OCI-M1 (cell line): ENCODE results near the gene KCNJ5.
A peak's percentile ranks its signal among the peaks of the same experiment; 100 is the strongest.

ENCODE experiments used
- DNase-seq: peaks from one replicate; lab custom pipeline; 2025; lab: John Stamatoyannopoulos, UW

The KCNJ5 gene

GRCh38 chr11:128895526-128895925 lies 4.4 kb downstream of the KCNJ5 start:
- DNase-seq, result no peak

- DNase-seq, result peak; percentile 18
Measured at GRCh38 chr11:128896356-128896755, 5.2 kb downstream of the KCNJ5 start.

- DNase-seq, result no peak
Measured at GRCh38 chr11:128897826-128898225, 6.7 kb downstream of the KCNJ5 start.

GRCh38 chr11:128898580-128899344 lies 7.6 kb downstream of the KCNJ5 start:
- no peak for DNase-seq

- no peak for DNase-seq
Measured at GRCh38 chr11:128900468-128900867, 9.3 kb downstream of the KCNJ5 start.

GRCh38 chr11:128901653-128902514 lies 10.7 kb downstream of the KCNJ5 start:
- no peak for DNase-seq

- no peak for DNase-seq
Measured at GRCh38 chr11:128902515-128903066, 11.4 kb downstream of the KCNJ5 start.

- no peak for DNase-seq
Measured at GRCh38 chr11:128903248-128904061, 12.3 kb downstream of the KCNJ5 start.

GRCh38 chr11:128904303-128904655 lies 13.1 kb downstream of the KCNJ5 start:
- no peak for DNase-seq

- peak; percentile 48 for DNase-seq
Measured at GRCh38 chr11:128904656-128905344, 13.6 kb downstream of the KCNJ5 start.

- DNase-seq, result peak; percentile 67
Measured at GRCh38 chr11:128905345-128906184, 14.4 kb downstream of the KCNJ5 start.

- peak; percentile 56 for DNase-seq
Measured at GRCh38 chr11:128906185-128907050, 15.3 kb downstream of the KCNJ5 start.

GRCh38 chr11:128907585-128907984 lies 16.4 kb downstream of the KCNJ5 start:
- DNase-seq, result no peak

- DNase-seq, result no peak
Measured at GRCh38 chr11:128908391-128909246, 17.5 kb downstream of the KCNJ5 start.

GRCh38 chr11:128909438-128910125 lies 18.4 kb downstream of the KCNJ5 start:
- DNase-seq, result no peak

- no peak for DNase-seq
Measured at GRCh38 chr11:128910576-128910975, 19.4 kb downstream of the KCNJ5 start.

GRCh38 chr11:128911239-128911638 lies 20.1 kb downstream of the KCNJ5 start:
- no peak for DNase-seq

- DNase-seq, result no peak
Measured at GRCh38 chr11:128911701-128912100, 20.5 kb downstream of the KCNJ5 start.
